ENCODE results near the gene RICTOR. TPM values are rescaled to one million over a fixed set of nuclear protein-coding genes. Genes with fewer than 3 reads are reported as not detected.

RICTOR gene
- total RNA-seq, 1 donor from 2014 or later, result 42.5 TPM

DNA sequence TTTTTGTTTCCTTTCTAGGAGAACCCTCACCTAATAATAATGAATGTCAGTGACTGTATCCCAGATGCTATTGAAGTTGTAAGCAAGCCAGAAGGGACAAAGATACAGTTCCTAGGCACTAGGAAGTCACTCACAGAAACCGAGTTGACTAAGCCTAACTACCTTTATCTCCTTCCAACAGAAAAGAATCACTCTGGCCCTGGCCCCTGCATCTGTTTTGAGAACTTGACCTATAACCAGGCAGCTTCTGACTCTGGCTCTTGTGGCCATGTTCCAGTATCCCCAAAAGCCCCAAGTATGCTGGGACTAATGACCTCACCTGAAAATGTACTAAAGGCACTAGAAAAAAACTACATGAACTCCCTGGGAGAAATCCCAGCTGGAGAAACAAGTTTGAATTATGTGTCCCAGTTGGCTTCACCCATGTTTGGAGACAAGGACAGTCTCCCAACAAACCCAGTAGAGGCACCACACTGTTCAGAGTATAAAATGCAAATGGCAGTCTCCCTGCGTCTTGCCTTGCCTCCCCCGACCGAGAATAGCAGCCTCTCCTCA, 141.3 kb downstream of the RICTOR start:
- DNase-seq (ENCODE audit: low read depth), result no peak

DNA sequence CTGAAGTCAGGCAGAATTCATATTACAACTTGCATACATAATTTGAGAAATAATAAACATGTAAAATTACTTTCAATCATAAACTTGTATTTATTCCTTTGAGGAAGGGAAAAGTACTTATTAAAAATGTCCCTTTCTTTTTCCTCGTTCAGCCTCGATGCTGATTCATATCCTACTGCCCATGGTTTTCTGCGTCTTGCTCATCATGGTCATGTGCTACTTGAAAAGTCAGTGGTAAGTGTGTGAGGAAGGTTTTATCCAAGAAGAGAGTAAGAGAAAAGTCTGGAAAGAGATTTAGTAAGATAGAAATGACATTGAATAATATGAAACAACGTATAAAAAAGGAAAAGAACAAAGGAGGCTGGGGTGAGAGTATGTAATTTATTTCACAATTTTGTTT, 142.5 kb downstream of the RICTOR start:
- DNase-seq (ENCODE audit: low read depth), result no peak

DNA sequence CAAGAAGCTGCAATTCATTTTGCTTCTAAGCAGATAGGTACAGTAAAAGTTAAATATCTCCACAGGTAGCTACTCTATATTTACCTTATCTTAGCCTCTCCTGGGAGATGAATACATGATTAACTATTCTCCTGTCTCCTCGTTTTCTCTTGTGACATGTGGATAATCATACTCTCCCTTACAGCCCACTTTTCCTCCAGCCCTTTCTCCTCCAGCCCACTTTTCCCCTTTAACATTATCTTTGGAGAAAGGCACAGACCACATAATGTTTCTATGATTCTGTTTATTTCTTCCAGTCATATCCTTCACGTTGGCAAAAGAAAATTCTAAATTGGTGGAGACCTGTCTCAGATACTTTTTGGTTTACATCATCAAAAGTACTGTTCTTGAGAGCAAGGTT, 144.4 kb downstream of the RICTOR start:
- no peak for DNase-seq (ENCODE audit: low read depth)

DNA sequence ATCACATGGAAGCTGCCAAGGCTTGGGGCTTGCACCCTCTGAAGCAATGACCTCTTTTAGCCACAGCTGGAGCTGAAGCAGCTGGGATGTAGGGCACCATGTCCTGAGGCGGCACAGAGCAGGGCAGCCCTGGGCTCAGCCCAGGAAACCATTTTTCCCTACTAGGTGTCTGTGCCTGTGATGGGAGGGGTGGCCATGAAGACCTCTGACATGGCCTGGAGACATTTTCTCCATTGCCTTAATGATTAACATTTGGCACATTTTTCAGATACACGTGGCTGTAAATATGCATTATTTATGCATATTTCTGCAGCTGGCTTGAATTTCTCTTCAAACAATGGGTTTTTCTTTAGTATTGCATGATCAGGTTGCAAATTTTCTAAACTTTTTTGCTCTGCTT, 146.7 kb downstream of the RICTOR start:
- DNase-seq (ENCODE audit: low read depth), result peak; percentile 36

DNA sequence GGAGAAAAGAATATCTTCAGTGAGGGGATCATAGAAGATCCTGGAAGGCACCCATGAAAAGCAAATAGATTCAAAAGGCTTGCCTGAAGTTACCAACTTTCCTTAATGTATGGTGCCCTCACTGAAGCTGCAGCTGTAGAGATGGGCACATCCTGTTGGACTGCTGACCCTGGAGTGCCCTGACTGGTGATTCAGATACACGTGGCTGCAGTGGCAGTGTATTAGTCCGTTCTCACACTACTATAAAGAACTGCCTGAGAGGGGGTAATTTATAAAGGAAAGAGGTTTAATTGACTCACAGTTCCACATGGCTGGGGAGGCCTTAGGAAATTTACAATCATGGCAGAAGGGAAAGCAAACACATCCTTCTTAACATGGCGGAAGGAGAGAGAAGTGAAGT, 148.1 kb downstream of the RICTOR start:
- peak; percentile 60 for DNase-seq (ENCODE audit: low read depth)

DNA sequence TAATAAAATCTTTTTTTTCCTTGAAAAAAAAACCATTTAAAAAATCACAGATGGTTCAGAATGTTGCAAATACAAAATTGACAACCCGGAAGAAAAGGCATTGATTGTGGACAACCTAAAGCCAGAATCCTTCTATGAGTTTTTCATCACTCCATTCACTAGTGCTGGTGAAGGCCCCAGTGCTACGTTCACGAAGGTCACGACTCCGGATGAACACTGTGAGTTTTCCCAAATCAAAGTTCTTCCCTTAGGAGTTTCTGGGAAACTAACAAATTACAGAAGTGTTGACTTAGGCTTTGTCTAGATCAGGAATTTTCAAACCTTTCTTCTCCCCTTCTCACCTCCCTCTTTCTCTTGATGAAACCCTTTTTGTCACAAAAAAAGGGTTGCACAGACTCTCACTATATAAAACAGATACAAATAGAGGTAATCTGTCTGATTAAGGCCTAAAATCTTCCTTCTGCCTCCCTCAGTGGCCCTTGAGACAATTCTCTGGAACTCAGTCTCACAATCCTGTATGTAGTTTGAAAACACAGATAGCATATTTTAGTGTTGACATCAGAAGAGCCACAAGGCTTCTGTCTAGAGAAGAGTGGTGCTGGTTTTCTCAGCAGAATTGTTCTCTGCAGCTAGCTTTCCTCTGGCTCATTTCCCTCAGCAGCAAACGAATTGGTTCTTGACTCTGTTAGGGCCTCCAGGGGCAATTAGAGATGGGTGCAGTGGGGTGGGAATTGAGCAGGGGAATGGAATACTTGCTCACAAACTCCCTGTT, 148.9 kb downstream of the RICTOR start:
- peak; percentile 25 for DNase-seq (ENCODE audit: low read depth)

DNA sequence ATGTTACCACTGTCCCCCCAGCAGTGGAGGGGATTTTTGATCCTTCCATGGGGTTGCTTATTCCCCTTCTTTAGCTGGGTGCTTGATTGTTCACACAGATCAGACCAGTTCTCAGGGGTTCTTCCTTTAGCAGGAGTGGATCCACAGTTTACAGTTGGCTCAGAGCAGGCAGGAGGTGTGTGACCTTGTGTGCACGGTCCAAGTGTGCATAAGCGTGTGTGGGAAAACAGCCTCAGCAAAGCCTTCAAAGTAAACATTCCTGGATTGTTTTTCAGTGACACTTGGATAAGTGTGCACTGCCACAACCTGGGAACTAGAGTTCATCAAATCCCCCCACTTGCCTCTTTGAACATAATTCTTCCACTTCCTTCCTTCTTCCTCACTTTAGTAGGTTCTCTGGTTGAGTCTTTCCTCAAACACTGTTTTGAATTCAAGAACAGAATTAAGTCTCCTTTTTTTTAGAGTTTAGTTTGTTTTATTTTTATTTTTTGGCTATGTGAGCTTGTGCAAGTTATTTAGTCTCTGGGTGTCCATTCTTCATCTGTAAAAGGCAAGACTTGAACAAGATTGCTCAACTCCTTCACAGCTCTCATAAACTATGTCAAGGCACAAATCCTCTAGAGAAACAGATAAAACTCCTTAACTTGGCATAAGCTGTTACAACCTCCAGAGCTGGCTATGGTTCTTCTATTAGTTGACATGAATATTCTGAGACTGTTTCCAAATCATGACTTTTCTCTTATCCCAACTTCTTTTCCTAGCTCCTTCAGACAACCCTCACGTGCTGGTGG, 150.3 kb downstream of the RICTOR start:
- no peak for DNase-seq (ENCODE audit: low read depth)

DNA sequence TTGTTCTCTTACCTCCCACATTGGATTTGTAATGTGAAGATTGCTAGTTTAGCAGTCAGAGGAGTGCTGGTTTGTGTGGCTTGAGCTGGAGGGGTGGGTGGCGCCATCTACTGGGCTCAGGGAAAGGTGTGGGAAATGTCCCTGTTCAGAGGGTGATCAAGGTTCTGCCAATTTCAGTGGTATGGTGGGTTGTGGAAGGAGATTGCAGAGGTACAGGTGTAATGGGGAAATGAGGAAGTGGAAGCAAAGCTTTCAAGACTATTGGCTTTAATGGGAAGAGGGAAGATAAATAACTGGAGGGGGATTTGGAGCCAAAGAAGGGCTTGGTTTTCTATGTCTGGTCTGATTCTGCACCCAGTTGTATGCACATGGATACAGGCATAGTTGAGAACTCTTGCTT, 152.0 kb downstream of the RICTOR start:
- DNase-seq (ENCODE audit: low read depth), result peak; percentile 47

DNA sequence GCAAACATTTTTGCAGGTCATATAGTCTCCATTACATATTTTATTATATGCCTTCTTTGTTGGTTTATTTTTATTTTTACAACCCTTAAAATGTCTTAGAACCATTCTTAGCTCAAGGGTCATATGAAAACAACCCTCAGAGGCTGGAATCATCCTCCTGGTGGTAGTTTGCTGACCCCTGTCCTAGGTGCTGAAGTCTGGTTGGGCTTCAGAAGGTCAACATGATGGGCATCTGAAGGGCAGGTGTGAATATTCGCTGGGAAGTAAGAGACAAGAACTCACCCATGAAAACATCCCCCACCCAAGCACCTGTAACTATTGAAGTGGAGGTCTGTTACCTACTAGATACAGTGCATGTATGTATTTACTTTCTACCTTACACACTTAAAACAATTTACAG, 153.0 kb downstream of the RICTOR start:
- no peak for DNase-seq (ENCODE audit: low read depth)

DNA sequence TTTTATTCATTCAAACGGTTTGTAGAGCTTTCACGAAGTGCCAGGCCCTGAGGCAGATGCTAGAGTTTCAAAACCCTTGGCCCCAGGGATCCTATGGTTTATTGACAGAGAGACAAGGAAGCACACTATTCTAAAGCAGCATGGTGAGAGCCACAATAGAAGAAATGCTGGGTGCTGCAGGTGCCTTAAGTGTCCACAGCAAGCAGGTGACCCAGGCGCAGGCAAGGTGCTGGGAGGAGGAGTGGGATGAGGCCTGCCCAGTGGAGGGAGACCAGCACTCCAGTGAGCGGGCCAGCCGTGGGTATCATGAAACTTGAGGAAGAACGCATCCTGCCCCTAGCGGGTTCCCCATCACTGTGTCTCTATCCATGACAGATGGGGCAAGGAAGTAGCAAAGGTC, 157.4 kb downstream of the RICTOR start:
- DNase-seq (ENCODE audit: low read depth), result no peak

DNA sequence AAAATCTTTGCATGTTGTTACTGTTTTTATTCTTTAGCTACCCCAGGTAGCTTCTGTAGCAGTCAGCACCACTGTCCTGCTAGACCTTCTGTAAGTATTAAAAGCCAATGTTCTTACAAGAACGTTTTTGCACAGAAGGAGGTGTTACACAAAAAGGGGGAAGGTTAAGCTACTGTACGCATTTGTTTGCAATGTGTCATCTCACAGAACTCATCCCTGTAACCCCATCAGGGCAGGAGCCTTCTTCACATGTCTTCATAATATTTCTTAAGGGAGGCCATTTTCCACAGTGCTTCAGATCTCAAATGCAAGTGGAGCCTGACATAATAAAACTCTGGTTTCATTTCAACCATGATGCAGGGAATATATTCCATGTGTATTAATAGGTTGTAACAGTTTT, 160.5 kb downstream of the RICTOR start:
- DNase-seq (ENCODE audit: low read depth), result no peak

DNA sequence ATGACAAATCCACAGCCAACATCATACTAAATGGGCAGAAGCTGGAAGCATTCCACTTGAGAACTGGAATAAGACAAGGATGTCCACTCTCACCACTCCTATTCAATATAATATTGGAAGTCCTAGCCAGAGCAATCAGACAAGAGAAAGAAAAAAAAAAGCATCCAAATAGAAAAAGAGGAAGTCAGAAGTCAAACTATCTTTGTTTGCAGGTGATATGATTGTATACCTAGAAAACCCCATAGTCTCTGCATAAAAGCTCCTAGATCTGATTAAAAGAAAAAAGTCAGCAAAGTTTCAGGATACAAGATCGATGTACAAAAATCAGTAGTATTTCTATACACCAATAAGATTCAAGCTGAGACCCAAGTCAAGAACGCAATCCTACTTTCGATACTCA, 162.3 kb downstream of the RICTOR start:
- DNase-seq (ENCODE audit: low read depth), result no peak

DNA sequence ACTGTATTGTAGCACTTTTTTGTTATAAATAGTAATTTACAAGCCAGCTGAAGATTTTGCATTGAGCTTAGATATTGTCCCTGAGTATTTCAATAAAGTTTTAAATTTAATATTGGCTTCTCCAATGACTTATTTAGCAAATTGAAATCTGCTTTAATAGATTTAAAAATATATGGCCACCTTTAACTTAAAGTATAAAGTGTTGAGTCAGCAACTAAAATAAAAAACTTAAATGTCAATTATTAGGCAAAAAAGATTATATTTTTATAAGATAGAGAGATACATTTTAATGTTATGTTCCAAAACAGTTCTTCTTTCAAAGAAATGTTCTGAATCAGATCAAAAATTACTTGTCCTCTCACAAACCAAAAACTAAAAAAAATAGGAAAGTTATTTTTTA, 167.7 kb downstream of the RICTOR start:
- DNase-seq (ENCODE audit: low read depth), result no peak

DNA sequence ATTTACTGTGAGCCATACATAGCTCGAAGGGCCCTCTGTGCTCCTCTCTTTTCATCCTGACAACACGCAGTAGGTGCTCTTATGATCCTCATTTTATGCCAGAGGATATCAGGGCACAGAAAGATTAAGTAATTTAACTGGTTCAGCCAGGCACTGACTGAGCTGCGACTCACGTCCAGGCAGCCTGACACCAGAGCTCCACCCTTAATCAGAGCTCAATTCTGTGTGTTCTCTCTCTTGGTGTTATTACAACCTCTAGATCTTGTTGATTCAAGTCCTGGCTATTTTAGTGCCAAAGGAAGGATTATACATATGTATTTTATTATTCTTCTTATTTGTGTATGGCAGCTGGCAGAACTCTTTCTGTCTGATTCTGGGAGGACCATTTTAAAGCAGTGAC, 168.7 kb downstream of the RICTOR start:
- no peak for DNase-seq (ENCODE audit: low read depth)

DNA sequence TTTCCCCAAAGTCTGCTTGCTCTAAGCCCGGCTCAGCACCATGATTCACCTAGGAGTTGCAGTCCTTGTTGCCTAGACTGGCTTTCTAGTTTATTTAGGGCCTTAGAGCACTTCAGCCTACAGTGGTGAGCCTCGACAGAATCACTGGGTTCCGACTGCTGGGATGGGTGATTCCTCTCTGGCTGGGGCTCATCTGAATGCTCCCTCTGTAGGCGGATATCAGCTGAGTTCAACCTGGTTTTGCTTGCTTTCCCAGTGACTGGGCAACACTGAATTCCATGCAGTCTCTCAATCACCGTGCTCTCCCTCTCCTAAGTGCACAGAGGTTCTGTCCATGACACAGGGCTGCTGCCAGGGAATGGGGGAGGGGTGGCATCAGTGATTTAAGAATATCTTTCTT, 174.3 kb downstream of the RICTOR start:
- no peak for DNase-seq (ENCODE audit: low read depth)

DNA sequence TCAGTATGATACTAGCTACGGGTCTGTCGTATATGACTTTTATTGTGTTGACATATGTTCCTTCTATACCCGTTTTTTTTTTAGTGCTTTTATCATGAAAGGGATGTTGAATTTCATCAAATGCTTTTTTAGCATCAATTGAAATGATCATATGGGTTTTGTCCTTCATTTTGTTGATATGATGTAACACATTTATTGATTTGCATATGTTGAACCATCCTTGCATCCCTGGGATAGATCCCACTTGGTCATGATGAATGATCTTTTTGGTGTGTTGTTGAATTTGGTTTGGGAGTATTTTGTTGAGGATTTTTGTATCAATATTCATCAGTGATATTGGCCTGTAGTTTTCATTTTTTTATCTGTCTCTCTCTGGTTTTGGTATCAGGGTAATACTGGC, 177.4 kb downstream of the RICTOR start:
- DNase-seq (ENCODE audit: low read depth), result no peak

DNA sequence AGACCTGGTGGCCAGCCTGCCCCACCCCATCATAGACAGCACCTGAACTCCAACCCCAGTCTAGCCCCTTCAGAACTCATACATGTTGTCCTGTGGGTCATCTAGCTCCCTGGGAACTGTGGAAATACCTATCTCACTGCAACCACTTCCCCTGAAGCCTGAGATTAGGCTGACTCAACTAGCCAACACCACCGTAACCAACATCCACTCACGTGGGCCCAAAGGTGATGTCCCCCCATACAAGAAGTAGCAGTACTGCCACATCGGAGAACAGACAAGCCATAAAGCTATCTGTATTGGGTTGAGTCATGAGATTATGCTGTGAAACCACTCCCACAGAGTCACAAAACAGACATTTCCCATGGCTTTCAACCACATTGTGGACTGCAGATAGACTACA, 181.8 kb downstream of the RICTOR start:
- DNase-seq (ENCODE audit: low read depth), result no peak

DNA sequence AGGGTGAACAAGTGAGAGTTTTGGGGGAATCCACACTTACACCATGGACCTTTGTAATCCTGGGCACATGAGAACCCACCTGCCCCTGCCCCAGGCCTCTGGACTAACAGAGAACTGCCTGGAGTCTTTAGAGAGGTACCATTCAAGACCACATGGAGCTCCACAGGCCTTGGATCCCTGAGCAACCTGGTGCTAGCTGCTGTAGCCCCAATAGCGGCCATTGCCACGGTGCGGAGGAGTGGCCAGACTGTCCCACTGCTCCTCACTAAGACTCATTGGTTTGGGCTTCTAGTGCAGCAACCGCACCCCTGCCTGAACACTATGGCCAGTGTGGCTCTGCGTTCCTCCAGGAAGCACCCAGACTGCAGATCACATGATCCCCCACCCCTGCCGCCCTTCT, 182.6 kb downstream of the RICTOR start:
- DNase-seq (ENCODE audit: low read depth), result no peak

DNA sequence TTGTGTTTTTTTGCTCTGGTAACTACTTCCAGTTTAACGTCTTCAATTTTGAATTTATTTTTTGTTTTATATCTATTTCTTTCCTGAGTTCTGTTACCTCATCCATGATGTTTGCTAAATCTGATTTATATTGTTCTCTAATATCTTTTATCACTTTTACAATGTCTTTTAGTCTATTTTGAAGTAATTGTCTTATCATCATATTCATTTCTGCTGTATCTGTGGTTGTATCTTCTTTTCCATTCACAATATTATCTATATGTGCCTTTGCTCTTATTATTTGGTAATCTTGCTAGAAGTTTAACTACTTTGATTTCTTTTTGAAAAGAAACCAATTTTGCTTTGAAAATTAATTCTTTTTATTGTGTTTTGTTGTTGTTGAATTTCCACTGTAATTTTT, 184.8 kb downstream of the RICTOR start:
- DNase-seq (ENCODE audit: low read depth), result no peak

DNA sequence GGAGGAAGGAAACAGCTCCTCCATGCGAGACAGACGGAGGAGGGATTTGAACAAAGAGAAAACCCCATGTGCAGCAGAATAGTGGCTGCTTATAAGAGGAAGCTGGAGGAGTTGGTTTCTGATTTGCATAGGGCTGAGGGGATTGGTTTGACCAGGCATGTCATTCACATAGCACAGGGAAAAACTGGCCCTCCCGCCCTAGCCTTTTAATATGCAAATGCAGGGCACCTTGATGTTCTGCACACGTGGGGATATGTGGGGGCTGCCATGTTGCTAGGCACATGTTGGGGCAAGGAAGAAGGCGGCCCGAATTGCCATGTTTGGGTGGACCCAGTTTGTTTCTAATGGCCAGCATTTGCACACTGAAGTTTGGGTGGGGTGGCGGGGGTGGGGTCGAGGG, 186.2 kb downstream of the RICTOR start:
- no peak for DNase-seq (ENCODE audit: low read depth)
